ENCODE measurements around the gene UQCC5.

UQCC5 gene

GRCh38 chr3:52504977-52505376, 31.4 kb upstream of the UQCC5 start:
- no peak for DNase-seq

GRCh38 chr3:52506266-52506966, 30.0 kb upstream of the UQCC5 start:
- DNase-seq = no peak

GRCh38 chr3:52507359-52507758, 29.0 kb upstream of the UQCC5 start:
- no peak for DNase-seq

- no peak for DNase-seq
Measured at GRCh38 chr3:52509753-52510328, 26.6 kb upstream of the UQCC5 start.

- no peak for DNase-seq
Measured at GRCh38 chr3:52511509-52511908, 24.9 kb upstream of the UQCC5 start.

GRCh38 chr3:52512105-52512504, 24.3 kb upstream of the UQCC5 start:
- DNase-seq = no peak

GRCh38 chr3:52512727-52513126, 23.7 kb upstream of the UQCC5 start:
- DNase-seq = no peak

- no peak for DNase-seq
Measured at GRCh38 chr3:52513281-52513680, 23.1 kb upstream of the UQCC5 start.

- DNase-seq = no peak
Measured at GRCh38 chr3:52514576-52514975, 21.8 kb upstream of the UQCC5 start.

- DNase-seq = no peak
Measured at GRCh38 chr3:52515192-52515591, 21.2 kb upstream of the UQCC5 start.

- no peak for DNase-seq
Measured at GRCh38 chr3:52516509-52517195, 19.8 kb upstream of the UQCC5 start.

GRCh38 chr3:52517796-52518722, 18.3 kb upstream of the UQCC5 start:
- DNase-seq = no peak

GRCh38 chr3:52518723-52519444, 17.5 kb upstream of the UQCC5 start:
- no peak for DNase-seq

GRCh38 chr3:52519445-52520140, 16.8 kb upstream of the UQCC5 start:
- DNase-seq = no peak

GRCh38 chr3:52520141-52520667, 16.2 kb upstream of the UQCC5 start:
- DNase-seq = no peak

GRCh38 chr3:52520716-52521487, 15.5 kb upstream of the UQCC5 start:
- no peak for DNase-seq

GRCh38 chr3:52521488-52521824, 14.9 kb upstream of the UQCC5 start:
- no peak for DNase-seq

GRCh38 chr3:52521881-52522650, 14.3 kb upstream of the UQCC5 start:
- DNase-seq = no peak

GRCh38 chr3:52522651-52523251, 13.7 kb upstream of the UQCC5 start:
- DNase-seq = no peak

All from NCI-H1092 (cell line).